Hematopoietic multipotent progenitor cell treated with erythropoietin and hydrocortisone succinate and interleukin-3 and kit ligand, for 8 days (in vitro differentiated cells): ENCODE results near the gene CCDC141.

Source experiments
- DNase-seq: peaks from one replicate; pipeline ENCODE4 v3.0.0-alpha.2; 2015

CCDC141 gene

DNA sequence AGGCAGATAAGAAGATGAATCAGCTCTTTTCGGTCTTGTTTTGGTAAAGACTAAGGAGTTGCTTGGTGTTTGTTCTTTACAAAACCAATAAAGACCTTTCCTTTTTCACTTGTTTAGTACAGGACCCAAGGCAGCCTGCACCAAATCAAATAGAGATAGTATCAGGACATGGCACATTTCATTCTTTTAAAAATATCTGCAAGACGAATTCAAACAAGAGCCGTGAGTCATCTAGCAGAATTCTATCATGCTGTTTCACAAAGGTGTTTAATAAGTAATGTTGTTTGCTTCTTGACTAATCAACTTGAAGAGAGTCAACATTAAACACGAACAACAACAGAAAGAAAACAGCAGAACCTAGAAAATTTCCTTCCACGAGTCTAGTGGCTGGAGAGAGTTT, 139.9 kb downstream of the CCDC141 start:
- no peak for DNase-seq

DNA sequence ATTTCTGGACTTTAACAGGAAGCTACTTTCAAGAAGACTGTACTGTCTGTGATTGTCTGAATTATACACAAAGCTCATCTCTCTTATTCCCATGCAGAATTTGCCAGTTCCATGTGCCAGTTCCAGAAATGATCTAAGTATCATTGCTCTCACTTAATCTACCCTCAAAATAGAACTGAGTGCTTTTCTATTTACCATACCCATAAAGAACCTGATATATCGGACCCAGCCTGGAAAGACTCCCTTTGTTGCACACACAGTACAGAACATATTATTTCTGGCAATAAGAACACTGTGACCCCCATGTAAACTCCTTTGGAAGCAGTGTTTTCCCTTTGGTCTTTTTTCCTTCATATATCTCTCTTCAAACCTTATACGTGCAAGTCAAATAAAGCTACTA, 140.4 kb downstream of the CCDC141 start:
- DNase-seq, result no peak

DNA sequence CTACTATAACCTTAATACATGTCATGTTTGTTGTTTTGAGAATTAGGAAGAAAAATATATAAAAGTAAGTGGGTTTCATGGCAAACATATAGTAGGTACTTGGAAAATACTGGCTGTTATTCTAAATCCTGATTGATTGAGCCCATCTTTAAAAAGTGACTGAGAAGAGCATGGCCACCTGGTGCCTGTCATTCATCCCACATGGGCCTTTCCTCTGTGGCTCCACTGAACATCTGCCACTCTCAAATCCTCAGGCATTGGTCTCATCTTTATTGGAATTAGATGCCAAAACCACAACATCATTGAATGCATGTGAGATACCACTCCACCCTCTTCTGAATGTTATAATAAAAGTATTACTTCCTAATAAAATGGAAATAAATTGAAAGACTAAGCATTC, 141.1 kb downstream of the CCDC141 start:
- DNase-seq, result no peak

DNA sequence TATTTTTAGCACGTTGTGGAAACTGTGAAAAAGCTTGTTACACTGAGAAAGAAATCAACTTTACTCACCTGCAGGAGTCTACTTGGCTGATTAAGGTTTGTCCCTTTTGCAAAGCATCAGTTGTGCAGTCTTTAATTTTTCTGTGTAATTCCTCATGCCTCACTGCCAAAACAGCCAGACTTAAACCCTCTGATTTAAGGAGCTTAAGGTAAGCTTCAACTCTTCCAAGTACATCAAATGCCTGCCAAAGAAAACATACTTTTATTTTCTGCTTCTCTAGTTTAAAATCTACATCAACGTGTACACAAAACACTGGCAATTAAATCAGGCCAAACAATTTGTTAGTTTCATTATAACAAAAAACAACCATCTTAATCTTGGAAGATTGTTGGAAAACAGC, 144.7 kb downstream of the CCDC141 start:
- no peak for DNase-seq

DNA sequence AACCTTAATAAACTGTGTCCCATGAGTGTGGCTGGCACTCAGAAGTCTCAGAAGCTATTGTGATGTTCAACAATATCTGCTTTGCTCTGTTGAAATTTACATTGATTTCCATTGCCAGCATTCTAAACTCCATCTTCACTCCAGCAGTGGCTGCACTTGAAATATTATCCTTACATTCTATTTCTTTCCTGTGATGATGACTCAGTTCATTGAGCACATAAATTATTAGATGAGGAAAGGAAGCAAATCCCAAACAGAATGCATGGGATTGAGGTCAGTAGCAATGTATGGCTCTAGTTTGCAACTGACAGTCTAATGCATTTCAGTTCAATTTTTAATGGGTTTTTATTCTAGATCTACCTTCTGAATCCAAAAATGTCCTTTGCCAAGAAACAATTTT, 150.3 kb downstream of the CCDC141 start:
- DNase-seq, result no peak

DNA sequence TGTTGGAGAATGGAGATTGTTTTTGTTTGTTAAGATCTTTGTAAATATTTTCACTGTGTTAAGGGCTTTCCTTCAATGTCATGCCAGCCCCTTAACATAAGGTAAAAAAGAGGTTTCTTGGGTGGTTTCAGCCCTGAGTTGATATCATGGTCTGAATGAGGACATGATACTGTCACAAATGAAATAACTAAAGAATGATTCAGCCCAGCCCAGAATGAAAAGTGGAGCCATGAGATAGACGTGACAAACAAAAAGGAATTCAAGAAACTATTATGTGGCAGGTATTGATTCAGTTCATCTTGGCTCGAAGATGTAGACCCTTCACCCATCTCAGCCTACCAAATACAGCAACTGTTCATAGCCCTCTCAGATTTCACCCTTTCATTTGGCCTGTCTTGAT, 154.1 kb downstream of the CCDC141 start:
- no peak for DNase-seq

DNA sequence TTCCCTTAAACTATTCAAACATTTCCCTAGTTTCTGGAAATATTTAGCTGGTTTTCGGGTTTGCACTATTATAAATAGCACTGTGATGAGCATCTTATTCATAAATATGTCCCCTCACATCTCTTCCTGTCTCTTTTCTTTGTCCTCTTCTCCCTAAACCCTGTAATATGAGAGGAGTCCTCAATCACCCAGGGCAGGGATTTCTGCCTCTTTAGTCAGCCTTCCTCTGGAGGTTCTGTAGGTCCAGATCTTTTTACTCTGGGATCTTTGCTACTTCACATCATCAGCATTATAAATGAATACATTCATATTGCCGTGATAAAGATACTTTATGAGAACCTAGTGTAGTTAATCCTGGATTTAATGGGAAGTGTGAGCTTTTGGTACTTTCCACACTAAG, 154.8 kb downstream of the CCDC141 start:
- no peak for DNase-seq

DNA sequence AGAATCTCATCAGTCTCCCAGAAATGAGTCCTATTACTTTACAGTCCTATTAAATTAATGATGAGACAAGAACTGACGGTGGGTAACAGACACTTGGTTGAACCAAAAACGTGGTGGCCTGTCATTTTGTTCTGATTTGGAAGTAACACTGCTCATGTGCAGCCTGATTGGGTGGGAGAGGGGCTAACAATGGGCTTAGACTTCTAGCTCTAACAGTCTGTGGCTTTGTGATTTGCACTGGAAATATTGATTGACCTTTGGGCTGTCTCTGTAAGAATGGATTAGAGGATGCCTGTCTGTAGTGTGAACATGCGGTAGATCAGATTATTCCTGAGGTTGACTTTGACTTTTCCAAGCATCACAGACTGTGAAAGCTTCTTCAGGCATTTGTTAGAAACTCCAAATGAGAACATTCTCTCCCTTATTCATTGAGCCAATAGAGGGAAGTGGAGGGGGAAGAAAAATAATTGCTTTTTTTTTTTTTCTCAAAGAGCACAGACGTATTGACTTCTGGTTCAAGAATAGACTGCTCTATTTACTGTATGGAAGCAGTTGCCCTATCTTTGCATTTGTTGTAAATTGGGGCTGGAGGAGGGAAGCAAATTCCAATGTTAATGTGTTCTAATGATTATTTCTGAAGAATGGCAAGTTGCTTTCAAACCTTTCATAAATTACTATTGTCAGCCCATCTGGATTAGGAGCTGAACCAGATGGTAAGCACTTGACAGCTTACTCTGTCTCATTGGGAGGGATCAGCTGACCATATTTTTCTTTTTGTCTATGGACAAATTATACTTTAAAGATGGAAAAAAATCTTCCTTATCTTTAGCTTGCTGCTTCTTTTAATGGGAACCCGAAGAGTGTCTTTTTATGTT, 156.9 kb downstream of the CCDC141 start:
- DNase-seq, result no peak

DNA sequence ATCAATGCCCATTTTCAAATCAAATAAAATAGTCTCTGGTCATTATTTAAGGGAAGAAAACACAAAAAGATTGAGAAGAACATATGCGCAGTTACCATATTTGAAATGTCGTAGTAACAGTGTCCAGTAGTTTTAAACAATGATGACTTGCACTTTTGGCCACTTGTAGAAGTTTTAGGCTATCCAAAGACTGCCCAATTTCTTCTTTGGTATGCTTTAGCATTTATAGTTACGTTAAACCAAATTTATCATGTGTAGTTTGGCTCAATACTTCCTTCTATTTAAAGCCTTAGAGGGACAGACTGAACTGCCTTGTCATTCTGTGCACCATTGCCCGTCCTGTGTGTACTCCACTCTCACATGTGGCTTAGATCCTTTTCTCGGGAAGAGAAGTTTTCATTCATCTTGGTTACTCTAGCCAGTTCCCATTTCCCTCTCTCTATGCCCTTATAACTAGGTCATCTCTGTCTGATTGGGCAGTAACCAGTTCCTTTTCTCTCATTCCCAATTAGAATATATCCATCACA, 157.9 kb downstream of the CCDC141 start:
- no peak for DNase-seq

DNA sequence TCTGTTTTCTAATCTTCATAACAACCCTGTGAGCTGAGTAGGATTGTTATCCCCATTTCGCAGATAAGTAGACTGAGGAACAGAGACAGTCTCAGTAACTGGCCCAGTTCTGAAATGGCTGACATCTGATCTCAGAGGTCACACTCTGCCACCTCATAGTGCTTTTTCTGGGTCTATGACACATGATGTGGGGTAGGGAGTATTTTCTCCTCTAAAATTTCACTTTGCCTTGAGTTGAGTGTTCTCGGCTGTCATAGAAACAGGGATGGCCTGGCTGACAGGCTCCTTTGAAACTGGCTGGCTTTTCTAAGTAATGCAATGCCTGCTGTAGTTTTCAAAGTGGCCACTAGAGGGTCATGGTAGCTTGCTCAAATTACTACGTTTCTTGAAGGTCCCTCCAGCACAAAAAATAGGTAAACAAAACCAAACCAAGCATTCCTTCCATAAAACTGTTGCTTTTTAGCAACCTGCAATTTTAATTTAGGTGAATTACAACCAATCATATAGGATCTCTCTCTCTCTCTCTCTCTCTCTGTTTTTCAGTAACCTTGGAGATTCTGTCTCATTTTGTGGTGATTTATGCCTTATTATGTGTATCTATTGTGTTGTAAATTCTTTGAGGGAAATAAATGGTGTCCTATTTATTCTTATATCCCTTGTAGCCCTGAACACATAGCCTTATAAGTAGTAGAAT, 158.5 kb downstream of the CCDC141 start:
- peak; percentile 57 for DNase-seq

DNA sequence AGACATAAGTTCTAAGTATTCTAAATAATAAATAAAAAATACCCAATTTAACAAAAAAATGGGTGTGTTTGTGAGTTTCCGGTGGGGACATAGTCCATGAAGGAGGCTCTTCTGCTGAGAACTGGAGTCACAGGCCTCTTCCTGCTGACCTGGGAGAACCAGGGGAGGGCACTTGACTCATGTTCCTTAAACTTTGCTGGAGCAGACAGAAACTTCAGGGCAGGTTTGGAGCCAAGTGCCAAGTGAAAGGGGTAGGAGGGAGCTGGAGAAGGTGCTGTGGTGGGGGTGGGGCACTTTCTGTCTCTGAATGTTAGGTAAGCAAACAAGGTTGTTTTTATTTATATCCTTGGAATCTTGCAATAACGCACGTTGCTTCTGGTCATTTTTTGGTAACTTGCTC, 163.9 kb downstream of the CCDC141 start:
- DNase-seq, result no peak

DNA sequence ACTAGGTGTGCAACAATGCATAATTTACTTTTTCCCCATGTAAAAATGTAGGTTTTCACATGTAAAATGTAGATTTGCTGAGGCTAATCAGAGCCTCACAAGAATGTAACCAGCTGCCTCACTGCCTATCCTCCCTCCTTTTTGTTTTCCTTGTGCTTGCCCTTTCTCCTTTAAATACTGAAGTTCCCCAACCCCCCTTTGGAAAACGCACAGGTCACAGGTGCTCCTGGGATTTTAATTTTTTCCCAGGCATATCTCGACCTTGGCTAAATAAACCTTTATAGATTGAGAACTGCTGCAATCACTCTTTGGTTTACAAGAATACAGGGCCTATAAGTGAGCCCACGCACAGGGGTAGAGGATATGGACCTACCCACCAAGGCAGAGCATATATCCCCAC, 165.5 kb downstream of the CCDC141 start:
- DNase-seq, result no peak

DNA sequence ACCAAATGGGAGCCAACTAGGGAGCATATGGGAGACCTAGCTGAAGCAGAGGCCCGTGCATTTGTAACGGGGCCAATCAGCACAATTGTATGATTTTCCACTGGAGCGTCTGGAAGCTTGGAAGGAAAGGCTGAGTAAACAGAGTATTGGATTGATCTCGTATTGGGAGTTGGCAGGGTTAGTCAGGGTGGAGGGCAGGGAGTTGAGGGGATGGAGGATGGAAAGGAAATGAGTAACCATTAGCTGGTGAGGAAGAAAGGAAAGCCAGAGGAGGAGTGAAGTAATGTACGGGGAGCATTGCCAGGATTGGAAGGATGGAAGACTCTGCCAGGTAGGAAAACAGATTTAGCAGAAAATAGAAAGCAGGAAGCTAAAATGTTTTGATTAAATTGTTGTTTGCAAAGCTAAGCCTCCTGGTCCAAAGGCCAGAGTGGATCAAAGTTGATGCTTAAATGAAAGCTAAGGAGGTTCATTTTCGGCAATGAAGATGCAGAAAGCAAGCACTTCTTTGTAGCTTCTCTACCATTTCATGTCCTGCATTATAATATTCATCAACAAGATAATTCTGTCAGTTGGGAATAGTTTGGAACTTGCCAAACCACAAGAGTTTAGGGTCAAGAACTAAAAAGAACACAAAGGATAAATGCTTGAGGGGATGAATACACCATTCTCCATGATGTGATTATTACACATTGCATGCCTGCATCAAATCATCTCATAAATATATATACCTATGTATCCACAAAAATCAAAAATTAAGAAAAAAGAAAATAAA, 167.1 kb downstream of the CCDC141 start:
- DNase-seq, result no peak

DNA sequence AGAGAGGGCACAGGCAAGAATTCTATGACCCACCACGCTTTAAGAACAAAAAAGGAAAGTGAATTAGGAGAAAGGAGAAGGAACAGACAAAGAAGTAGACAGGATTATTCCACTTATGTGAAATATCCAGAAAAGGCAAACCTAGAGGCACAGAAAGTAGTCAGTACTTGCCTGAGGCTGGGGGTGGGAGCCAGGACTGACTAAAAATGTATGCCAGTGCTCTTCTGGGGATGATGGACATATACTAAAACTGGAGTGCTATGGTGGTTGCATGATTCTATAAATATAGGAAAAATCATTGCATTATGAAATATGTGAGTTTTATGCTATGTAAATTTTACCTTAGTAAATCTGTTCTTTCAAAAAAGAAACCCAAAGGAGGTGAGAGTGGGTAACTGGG, 168.9 kb downstream of the CCDC141 start:
- DNase-seq, result no peak

DNA sequence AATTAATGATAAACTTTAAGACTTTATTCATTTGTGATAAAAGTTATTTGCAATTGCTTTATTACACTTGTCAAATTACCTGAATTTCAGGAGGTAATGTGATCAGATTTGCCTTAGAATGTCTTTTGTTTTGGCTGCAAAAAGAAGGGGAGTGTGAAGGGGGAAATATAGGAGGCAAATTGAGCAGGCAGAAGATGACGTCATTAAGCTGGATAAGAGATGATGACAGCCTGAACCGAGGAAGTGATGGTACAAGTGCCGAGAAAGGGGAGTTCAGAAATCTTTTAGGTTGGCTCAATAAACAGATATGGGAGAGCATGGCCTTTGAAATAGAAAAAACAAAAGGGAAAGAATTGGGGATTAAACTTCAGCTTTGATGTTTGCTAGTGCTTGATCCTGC, 169.7 kb downstream of the CCDC141 start:
- no peak for DNase-seq

DNA sequence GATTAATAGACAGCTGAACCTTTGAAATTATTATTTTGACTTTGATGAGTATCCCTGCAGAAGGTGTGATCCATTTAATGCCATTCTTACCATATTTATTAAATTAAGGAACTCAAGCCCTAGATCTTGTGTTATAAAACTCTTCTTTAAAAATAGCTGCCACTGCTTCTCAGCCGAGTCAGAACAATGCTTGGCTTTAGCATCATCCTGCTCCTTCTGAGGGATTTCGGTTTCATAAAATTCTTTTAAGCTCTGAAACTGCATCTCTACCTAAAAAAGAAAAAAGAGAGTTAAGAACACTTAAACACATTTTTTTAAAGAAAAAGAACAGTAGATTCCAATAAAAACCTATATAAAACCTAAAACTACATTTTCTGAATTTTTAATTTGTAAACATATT, 172.1 kb downstream of the CCDC141 start:
- no peak for DNase-seq

DNA sequence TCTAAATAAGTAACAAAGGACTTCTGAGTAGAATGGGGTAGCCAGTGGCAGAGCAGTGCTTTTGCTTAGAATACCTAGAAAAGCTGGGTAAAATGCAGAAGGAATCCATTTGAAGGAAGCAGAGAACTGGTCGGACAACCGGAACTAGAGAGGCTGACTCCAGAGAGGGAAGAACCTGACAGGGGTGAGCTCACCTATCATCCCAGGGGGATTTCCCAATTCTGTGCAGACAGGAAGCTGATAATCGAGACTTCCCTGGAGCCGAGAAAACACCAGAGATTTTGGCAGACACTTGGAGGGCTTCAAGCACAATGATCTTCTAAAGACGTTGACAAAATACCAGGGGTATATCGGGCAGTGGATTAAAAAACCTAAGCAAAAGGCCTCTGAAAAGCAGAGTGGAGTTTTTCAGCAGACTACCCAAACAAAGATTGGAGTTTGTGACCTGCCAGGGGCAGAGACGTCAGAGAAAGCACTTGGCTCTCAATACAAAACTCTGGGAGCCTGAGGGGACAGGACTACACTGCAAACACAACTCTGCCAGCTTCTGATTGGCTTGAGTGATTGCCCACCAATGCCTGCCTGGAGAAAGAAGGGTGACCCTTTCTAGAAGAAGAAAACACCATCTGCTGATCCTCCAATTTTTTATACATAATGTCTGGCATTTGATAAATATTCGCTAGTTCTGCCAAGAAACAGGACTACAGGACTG, 175.3 kb downstream of the CCDC141 start:
- DNase-seq, result no peak

DNA sequence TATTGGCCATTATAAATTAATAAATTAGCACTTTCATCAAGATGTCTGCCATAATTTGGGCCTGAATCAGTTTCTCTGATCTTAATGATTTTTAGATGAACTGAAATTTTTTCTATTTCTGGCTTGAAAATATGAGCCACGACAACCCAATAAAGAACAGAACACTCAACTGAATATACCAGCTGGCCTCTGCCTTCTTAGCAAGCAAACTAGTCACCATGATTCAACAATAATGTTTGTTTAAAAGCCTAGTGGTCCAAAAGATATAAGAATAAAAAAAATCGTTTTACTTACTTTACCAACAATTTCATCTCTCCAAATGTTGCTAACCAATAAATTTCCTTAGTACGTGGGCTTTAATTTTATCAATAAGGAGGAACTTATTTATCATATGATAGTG, 176.0 kb downstream of the CCDC141 start:
- DNase-seq, result no peak

DNA sequence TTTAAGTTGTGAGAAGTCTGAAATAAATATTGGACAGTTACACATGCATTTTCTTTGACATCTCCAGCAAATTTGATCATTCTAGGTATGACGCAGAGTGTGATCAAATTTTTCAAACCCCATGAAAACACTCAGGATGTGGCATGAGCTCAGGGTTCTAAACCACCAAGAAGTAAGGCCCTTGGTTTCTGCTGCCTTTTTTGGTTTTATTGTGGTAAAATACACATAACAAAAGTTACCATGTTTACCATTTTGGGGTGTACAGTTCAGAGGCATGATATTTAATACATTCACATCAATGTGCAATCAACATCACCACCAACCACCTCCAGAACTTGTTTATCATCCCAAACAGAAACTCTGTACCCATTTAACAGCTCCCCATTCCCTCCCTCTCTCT, 178.4 kb downstream of the CCDC141 start:
- DNase-seq, result no peak

DNA sequence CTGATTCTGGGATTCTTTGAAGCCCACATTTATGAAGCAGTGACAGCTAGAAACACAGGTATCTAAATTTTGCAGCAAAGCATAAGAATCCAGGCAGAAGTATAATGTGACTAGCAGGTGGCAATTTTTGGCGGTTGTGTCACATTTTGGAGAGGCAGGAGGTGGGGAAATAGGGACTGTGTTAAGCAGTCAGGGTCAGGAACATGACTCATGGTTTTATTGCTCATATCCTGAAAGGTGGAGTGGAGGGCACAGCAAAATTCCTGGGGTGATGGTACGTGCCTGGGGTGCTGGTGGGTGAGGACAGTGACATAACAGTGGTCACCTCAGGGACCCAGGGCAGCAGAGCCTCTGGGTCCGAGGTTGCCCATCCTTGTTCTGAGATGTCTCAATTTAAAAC, 179.2 kb downstream of the CCDC141 start:
- DNase-seq, result no peak

DNA sequence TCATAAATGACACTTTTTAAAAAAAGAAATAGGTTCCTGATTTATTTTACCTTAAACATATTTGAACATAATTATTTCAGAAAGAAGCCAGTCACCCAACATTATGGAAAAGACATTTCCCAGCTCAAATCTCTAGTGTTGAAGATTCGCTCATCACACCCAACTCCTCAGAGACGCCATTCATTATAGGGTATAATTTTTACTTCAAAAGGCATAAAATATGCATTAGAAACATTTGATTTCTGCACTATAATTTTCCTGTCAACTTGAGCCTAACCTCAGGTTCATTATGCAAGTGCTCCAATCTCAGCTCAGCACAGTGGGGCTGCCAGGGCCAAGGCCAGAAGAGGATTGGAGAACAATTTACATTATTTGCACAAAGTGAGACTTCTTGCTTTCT, 183.9 kb downstream of the CCDC141 start:
- DNase-seq, result no peak

DNA sequence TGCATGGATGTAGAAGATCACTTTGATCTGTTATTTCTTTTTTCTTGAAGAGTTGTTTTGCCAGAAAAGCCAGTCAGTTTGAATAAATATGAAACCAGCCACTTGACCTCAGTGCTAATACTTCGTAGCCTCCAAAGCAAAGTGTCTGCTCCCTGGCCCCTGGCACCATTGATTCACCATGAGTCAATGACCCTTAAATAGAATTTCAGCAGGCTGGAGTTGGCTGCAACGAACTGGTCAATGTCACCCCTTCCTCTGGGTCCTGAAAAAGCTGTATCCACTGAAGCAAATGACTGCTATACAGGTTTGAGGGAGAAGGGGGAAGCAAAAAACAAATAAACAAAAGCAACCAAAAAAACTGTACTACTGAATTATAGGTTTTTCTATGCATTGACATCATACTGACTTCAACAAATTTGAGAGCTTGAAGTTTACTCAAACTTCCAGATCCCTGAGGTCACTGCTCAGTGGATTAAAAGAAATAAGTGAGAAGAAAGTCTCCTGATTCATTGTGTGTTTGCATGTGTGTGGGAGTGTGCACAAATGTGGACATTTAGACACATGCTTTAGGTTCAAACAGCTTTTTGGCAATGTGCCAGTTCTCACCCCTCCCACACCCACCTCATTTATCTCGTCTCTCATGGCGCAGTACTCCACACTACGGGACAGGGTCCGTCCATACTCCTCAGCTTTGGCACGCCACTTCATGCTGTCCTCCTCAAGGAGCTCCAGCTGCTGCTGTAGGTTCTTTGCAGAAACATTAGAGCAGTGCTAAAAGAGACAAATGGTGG, 184.6 kb downstream of the CCDC141 start:
- DNase-seq, result no peak
